H1 (cell line): Measurements from ENCODE around the gene MTMR1. TPM values are rescaled to one million over a fixed set of nuclear protein-coding genes. Genes with fewer than 3 reads are reported as not detected.

Experiments used
- CTCF ChIA-PET: fragments of 300-600 bp; sonication (Branson Sonifier 250); formaldehyde crosslinking; loops from one replicate; lab custom pipeline; 2021; ENCODE audit not compliant: partially characterized antibody; lab: Charles Lee
- POLR2A ChIA-PET: fragments of 300-600 bp; sonication (Branson Sonifier 250); formaldehyde crosslinking; loops from one replicate; lab custom pipeline; 2021; ENCODE audit warnings: inconsistent platforms; ENCODE audit not compliant: partially characterized antibody; lab: Charles Lee
- DNase-seq, 2 experiments: peaks; one replicate each; pipeline versions ENCODE4 v3.0.0 to v3.0.0-alpha.2; 2010 to 2022; ENCODE audit warnings: low spot score in 2 of 2, low read depth in 1 of 2, mixed read lengths in 1 of 2
- FAIRE-seq: peaks from 2 replicates; lab custom pipeline; 2011; peaks lifted over from hg19 to GRCh38; lab: Jason Lieb, UNC
- H2AFZ ChIP-seq: 2 replicates; pipeline ENCODE4 v1.8.1; 2012; ENCODE audit warnings: low read length, inconsistent platforms
- H2AK5ac ChIP-seq: 2 replicates; pipeline ENCODE4 v1.6.1; 2013; ENCODE audit warnings: low read depth, low read length
- H2BK120ac ChIP-seq: replicated peaks from 2 replicates; pipeline ENCODE3; 2013; ENCODE audit warnings: low read depth, low read length, inconsistent platforms
- H2BK12ac ChIP-seq: 2 replicates; pipeline ENCODE4 v1.6.1; 2013; ENCODE audit warnings: low read depth, low read length
- H2BK15ac ChIP-seq: 2 replicates; pipeline ENCODE4 v1.6.1; 2013; ENCODE audit warnings: low read length
- H2BK20ac ChIP-seq: 2 replicates; pipeline ENCODE4 v1.6.1; 2013; ENCODE audit warnings: low read length
- H2BK5ac ChIP-seq: 2 replicates; pipeline ENCODE4 v1.6.1; 2013; ENCODE audit warnings: low read depth, low read length
- H3K14ac ChIP-seq: 2 replicates; pipeline ENCODE4 v1.6.1; 2013; ENCODE audit warnings: inconsistent platforms; ENCODE audit not compliant: insufficient read length
- H3K18ac ChIP-seq: 2 replicates; pipeline ENCODE4 v1.6.1; 2013; ENCODE audit warnings: low read length; ENCODE audit errors: extremely low read depth
- H3K23ac ChIP-seq: 2 replicates; pipeline ENCODE4 v1.6.1; 2013; ENCODE audit warnings: inconsistent platforms; ENCODE audit not compliant: insufficient read length
- H3K23me2 ChIP-seq: 2 replicates; pipeline ENCODE4 v1.6.1; 2013; ENCODE audit warnings: low read depth, low read length
- H3K27ac ChIP-seq: 2 replicates; pipeline ENCODE4 v1.6.1; 2011; ENCODE audit warnings: low read depth, low read length, inconsistent platforms
- H3K27me3 ChIP-seq, 4 experiments: replicated peaks in 1 of 4; 1 replicate in 1 of 4; 2 replicates in 3 of 4; pipeline versions ENCODE4 v1.6.1 to v1.8.1; 2011 to 2013; ENCODE audit warnings: low read length in 3 of 4, mild to moderate bottlenecking in 3 of 4, inconsistent platforms in 2 of 4, mixed read lengths in 2 of 4, moderate library complexity in 1 of 4; ENCODE audit not compliant: control insufficient read depth in 3 of 4, insufficient read depth in 3 of 4; ENCODE audit errors: extremely low read depth in 1 of 4
- H3K36me3 ChIP-seq, 4 experiments: 2 replicates each; pipeline versions ENCODE4 v1.6.1 to v1.8.1; 2011 to 2013; ENCODE audit warnings: mild to moderate bottlenecking in 4 of 4, low read length in 3 of 4, moderate library complexity in 2 of 4, control low read depth in 1 of 4, inconsistent platforms in 1 of 4; ENCODE audit not compliant: insufficient read depth in 4 of 4, control insufficient read depth in 2 of 4
- H3K4ac ChIP-seq: replicated peaks from 2 replicates; pipeline ENCODE3; 2013; ENCODE audit warnings: low read length, low read depth, mixed read lengths, inconsistent platforms; ENCODE audit not compliant: insufficient read length
- H3K4me1 ChIP-seq, 4 experiments: replicated peaks in 1 of 4; 1 replicate in 1 of 4; 2 replicates in 3 of 4; pipeline versions ENCODE4 v1.6.1 to v1.8.1; 2011 to 2013; ENCODE audit warnings: low read length in 3 of 4, inconsistent platforms in 2 of 4, mixed read lengths in 1 of 4; ENCODE audit not compliant: insufficient read depth in 4 of 4, control insufficient read depth in 3 of 4
- H3K4me2 ChIP-seq, 2 experiments: 2 replicates each; pipeline versions ENCODE4 v1.6.1 to v1.8.1; 2011 to 2013; ENCODE audit warnings: low read depth in 2 of 2, low read length in 2 of 2, control low read depth in 1 of 2, inconsistent platforms in 1 of 2, mild to moderate bottlenecking in 1 of 2; ENCODE audit not compliant: insufficient read depth in 1 of 2
- H3K4me3 ChIP-seq, 4 experiments: fragments of 200-600, 300-600 bp in 1 of 4; sonication (generic), shearing (Covaris generic), sonication (Bioruptor Twin) in 1 of 4; 2 replicates each; pipeline versions ENCODE4 v1.5.1 to v1.8.1; 2011 to 2016; ENCODE audit warnings: low read length in 4 of 4, low read depth in 3 of 4, control low read depth in 2 of 4, inconsistent platforms in 2 of 4, mild to moderate bottlenecking in 2 of 4, mixed read lengths in 1 of 4, moderate library complexity in 1 of 4; ENCODE audit not compliant: insufficient read depth in 2 of 4; ENCODE audit errors: extremely low read depth in 1 of 4
- H3K56ac ChIP-seq: replicated peaks from 2 replicates; pipeline ENCODE3; 2013; ENCODE audit warnings: low read depth, mild to moderate bottlenecking, mixed read lengths, low read length, inconsistent platforms; ENCODE audit not compliant: insufficient read length
- H3K79me1 ChIP-seq: 2 replicates; pipeline ENCODE4 v1.6.1; 2013; ENCODE audit warnings: low read depth, low read length, control low read depth
- H3K79me2 ChIP-seq, 2 experiments: 2 replicates each; pipeline versions ENCODE4 v1.6.1 to v1.8.1; 2012 to 2013; ENCODE audit warnings: low read length in 2 of 2, mild to moderate bottlenecking in 2 of 2, inconsistent platforms in 1 of 2; ENCODE audit not compliant: insufficient read depth in 2 of 2, control insufficient read depth in 1 of 2
- H3K9ac ChIP-seq, 4 experiments: replicated peaks in 1 of 4; 1 replicate in 1 of 4; 2 replicates in 3 of 4; pipeline versions ENCODE4 v1.6.1 to v1.8.1; 2011 to 2013; ENCODE audit warnings: low read depth in 3 of 4, low read length in 3 of 4, control low read depth in 2 of 4, mild to moderate bottlenecking in 2 of 4, moderate library complexity in 2 of 4, inconsistent platforms in 1 of 4; ENCODE audit errors: extremely low read depth in 1 of 4
- H3K9me3 ChIP-seq, 2 experiments: 2 replicates each; pipeline versions ENCODE4 v1.6.1 to v1.8.1; 2012 to 2013; ENCODE audit warnings: mild to moderate bottlenecking in 2 of 2, moderate library complexity in 2 of 2, control low read depth in 1 of 2, inconsistent platforms in 1 of 2, low read depth in 1 of 2, low read length in 1 of 2, mixed read lengths in 1 of 2; ENCODE audit not compliant: insufficient read depth in 2 of 2
- H4K20me1 ChIP-seq, 2 experiments: replicated peaks in 1 of 2; 2 replicates each; pipeline versions ENCODE3 to v1.8.1; 2011 to 2013; ENCODE audit warnings: inconsistent platforms in 2 of 2, low read length in 2 of 2, mild to moderate bottlenecking in 1 of 2; ENCODE audit not compliant: insufficient read depth in 2 of 2, control insufficient read depth in 1 of 2
- H4K5ac ChIP-seq: 2 replicates; pipeline ENCODE4 v1.6.1; 2013; ENCODE audit warnings: low read length, low read depth, mixed read lengths, inconsistent platforms; ENCODE audit not compliant: insufficient read length
- H4K8ac ChIP-seq: 2 replicates; pipeline ENCODE4 v1.8.0; 2013; ENCODE audit warnings: mild to moderate bottlenecking, moderate library complexity, low read length, inconsistent platforms; ENCODE audit not compliant: insufficient read depth; ENCODE audit errors: extremely low read depth
- H4K91ac ChIP-seq: replicated peaks from 2 replicates; pipeline ENCODE3; 2013; ENCODE audit warnings: low read length, mixed read lengths, inconsistent platforms; ENCODE audit not compliant: insufficient read length
- BACH1 ChIP-seq: IDR thresholded peaks from 2 replicates; pipeline ENCODE4 v1.6.1; 2012; ENCODE audit warnings: low read length, improper control_type of control experiment
- POU5F1 ChIP-seq: IDR thresholded peaks from 2 replicates; pipeline ENCODE4 v1.6.1; 2011; ENCODE audit warnings: low read depth, mild to moderate bottlenecking, low read length, moderate library complexity
- RAD21 ChIP-seq, 2 experiments: IDR thresholded peaks in 1 of 2; conservative IDR thresholded peaks in 1 of 2; 2 replicates each; pipeline ENCODE4 v1.6.1; 2011; ENCODE audit warnings: low read depth in 2 of 2, low read length in 2 of 2, improper control_type of control experiment in 1 of 2, inconsistent platforms in 1 of 2, mild to moderate bottlenecking in 1 of 2, moderate library complexity in 1 of 2
- RNF2 ChIP-seq: fragments of 200-900, 300-1000 bp; sonication (generic); IDR thresholded peaks from 2 replicates; pipeline ENCODE4 v1.7.1; 2016; ENCODE audit warnings: borderline replicate concordance, low read depth, mild to moderate bottlenecking, antibody characterized with exemption, low read length; ENCODE audit not compliant: poor library complexity, severe bottlenecking; ENCODE audit errors: missing control alignments
- RXRA ChIP-seq: IDR thresholded peaks from 2 replicates; pipeline ENCODE4 v1.6.1; 2011; ENCODE audit warnings: low read depth, mild to moderate bottlenecking, low read length, moderate library complexity; ENCODE audit not compliant: insufficient read depth
- SIRT6 ChIP-seq: IDR thresholded peaks from one replicate; pipeline ENCODE4 v1.7.1; 2012; ENCODE audit warnings: low read length, inconsistent platforms
- SP1 ChIP-seq: IDR thresholded peaks from 2 replicates; pipeline ENCODE4 v1.6.1; 2011; ENCODE audit warnings: low read depth, low read length
- SRF ChIP-seq: IDR thresholded peaks from 2 replicates; pipeline ENCODE4 v1.6.1; 2011; ENCODE audit warnings: mild to moderate bottlenecking, low read depth, low read length, moderate library complexity
- TBP ChIP-seq: IDR thresholded peaks from 2 replicates; pipeline ENCODE4 v1.6.1; 2011; ENCODE audit warnings: low read depth, low read length, improper control_type of control experiment
- ZNF274 ChIP-seq: IDR thresholded peaks from 2 replicates; pipeline ENCODE4 v1.7.0; 2012; ENCODE audit warnings: low read length, borderline replicate concordance; ENCODE audit errors: extremely low read depth
- WGBS, 2 experiments: shearing (Covaris generic) in 1 of 2; methylation state at CpG; one replicate each; pipeline versions ENCODE4 v1.1.6 to v1.1.7; 2013 to 2015; ENCODE audit warnings: low lambda C conversion rate in 2 of 2, mixed read lengths in 2 of 2, inconsistent platforms in 1 of 2, low coverage in 1 of 2, missing lambda C conversion rate in 1 of 2; ENCODE audit not compliant: insufficient replicate concordance in 2 of 2, insufficient coverage in 1 of 2, insufficient read length in 1 of 2; ENCODE audit errors: extremely low coverage in 1 of 2, missing lambda C conversion rate in 1 of 2; 5-methylcytosine and 5-hydroxymethylcytosine counted together
- polyA plus RNA-seq, 7 experiments: library from polyadenylated mRNA; depleted of rRNA in 3 of 7; stranded (reverse) in 5 of 7; unstranded in 2 of 7; fragments of >200 nt in 5 of 7; fragments of 200-250 nt in 2 of 7; gene quantifications; 1 replicate in 5 of 7; 2 replicates in 1 of 7; 4 replicates in 1 of 7; pipeline versions ENCODE4 v1.2.1 to v1.2.3, GENCODE V29; 2011 to 2013; ENCODE audit warnings: missing spikeins in 2 of 7, mixed read lengths in 2 of 7
- total RNA-seq: library from RNA; stranded (reverse); fragmentation: NEBNext Ultra II Directional; extraction: Animal tissue kit (Norgen Biotek cat#: 25700); gene quantifications from 2 replicates; pipeline ENCODE4 v1.2.1, GENCODE V29; 2021
- TF ChIP-seq, protein P1 (sequence below): IDR thresholded peaks from 2 replicates; pipeline ENCODE4 v1.6.1; 2011; ENCODE audit warnings: low read depth, mild to moderate bottlenecking, low read length; ENCODE audit not compliant: insufficient read depth
- TF ChIP-seq, protein P2 (sequence below): IDR thresholded peaks from 2 replicates; pipeline ENCODE4 v1.6.1; 2012; ENCODE audit warnings: low read length, inconsistent platforms

Gene MTMR1
- total and polyA plus RNA-seq, 2 of the 8 experiments (the other 6 are each of a cell fraction or from before 2014, with no cell fraction given), result 15.1 to 23.8 TPM

DNA sequence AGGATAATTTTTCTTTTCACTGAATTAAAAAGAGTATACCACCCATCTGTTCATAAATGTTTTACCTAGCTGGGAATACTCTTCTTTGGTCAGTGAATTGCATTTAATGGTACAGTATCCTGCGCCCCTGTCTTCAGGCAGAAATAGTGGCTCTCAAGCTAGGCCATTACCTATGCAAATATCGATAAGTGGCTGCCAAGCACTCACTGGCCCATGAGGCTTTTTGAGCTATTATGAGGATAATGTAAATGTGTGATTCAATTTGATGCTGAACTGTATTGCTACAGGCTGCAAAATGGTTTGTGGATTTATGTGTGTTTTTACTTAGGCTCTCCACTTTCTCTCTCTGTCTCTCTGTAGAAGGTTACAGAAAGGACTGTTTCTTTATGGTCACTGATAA, 30.1 kb upstream of the MTMR1 start:
- peaks cover 0 to 9% (median 2%) of the 10 kb centered on the region in 4 experiments; a peak in 2 of 8 replicates for H3K36me3 ChIP-seq
- no peak overlapping the region for H3K4me3 ChIP-seq
- no peaks in the 10 kb centered on the region for H3K27me3 ChIP-seq
- H3K27ac ChIP-seq, result no peak overlapping the region
- no peaks in the 10 kb centered on the region for H3K23me2 ChIP-seq
- no peak overlapping the region for H3K4ac ChIP-seq
- no peaks in the 10 kb centered on the region for H3K9me3 ChIP-seq
- H2BK120ac ChIP-seq, result no peak overlapping the region
- FAIRE-seq (no peak), DNase-seq (no peak)
- H3K4me1 ChIP-seq, result no peaks in the 10 kb centered on the region
- H2BK12ac ChIP-seq, result no peak overlapping the region
- no peak overlapping the region for H2BK20ac ChIP-seq
- H3K23ac ChIP-seq, result no peak overlapping the region
- no peak overlapping the region for H3K56ac ChIP-seq
- H4K5ac ChIP-seq, result no peak overlapping the region
- H3K79me1 ChIP-seq, result no peaks in the 10 kb centered on the region
- WGBS, 2 experiments, result 86% methylated on average over 2 of the region's 2 CpGs; no CpG with 5 or more reads in 1 of the 2 experiments
- TF ChIP-seq SIRT6, result no peak
- TF ChIP-seq, protein P1, sequence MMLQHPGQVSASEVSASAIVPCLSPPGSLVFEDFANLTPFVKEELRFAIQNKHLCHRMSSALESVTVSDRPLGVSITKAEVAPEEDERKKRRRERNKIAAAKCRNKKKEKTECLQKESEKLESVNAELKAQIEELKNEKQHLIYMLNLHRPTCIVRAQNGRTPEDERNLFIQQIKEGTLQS, result no peak
- TF ChIP-seq SP1, result no peak
- TF ChIP-seq, protein P2, sequence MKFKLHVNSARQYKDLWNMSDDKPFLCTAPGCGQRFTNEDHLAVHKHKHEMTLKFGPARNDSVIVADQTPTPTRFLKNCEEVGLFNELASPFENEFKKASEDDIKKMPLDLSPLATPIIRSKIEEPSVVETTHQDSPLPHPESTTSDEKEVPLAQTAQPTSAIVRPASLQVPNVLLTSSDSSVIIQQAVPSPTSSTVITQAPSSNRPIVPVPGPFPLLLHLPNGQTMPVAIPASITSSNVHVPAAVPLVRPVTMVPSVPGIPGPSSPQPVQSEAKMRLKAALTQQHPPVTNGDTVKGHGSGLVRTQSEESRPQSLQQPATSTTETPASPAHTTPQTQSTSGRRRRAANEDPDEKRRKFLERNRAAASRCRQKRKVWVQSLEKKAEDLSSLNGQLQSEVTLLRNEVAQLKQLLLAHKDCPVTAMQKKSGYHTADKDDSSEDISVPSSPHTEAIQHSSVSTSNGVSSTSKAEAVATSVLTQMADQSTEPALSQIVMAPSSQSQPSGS, result no peak
- TF ChIP-seq BACH1, result no peak
- TF ChIP-seq POU5F1, result no peak
- TF ChIP-seq RAD21 (IDR thresholded peaks at IDR 0.05 in 1 of 2, conservative IDR thresholded peaks at IDR 0.05 in 1 of 2; ENCODE audit: low read depth in 2 of 2, low read length in 2 of 2), result no peak
- no peak for TF ChIP-seq SRF
- no peak for TF ChIP-seq TBP
- TF ChIP-seq ZNF274, result no peak
- no peak for TF ChIP-seq RNF2
- TF ChIP-seq RXRA, result no peak
- H3K18ac ChIP-seq, result no peak overlapping the region
- H4K91ac ChIP-seq, result no peak overlapping the region
- CTCF ChIA-PET, result interaction anchor here (1.2 kb wide), 1 partner anchor 120 kb away, joined by 3 read pairs; no protein-coding TSS in a partner anchor
- no peak overlapping the region for H3K14ac ChIP-seq
- POLR2A ChIA-PET, result no interaction called here
- no peak overlapping the region for H2AFZ ChIP-seq
- no peak overlapping the region for H3K9ac ChIP-seq
- no peak overlapping the region for H3K4me2 ChIP-seq
- no peaks in the 10 kb centered on the region for H3K79me2 ChIP-seq
- no peak overlapping the region for H4K8ac ChIP-seq
- no peak overlapping the region for H2BK15ac ChIP-seq
- H2BK5ac ChIP-seq, result no peak overlapping the region
- H2AK5ac ChIP-seq, result no peak overlapping the region
- no peaks in the 10 kb centered on the region for H4K20me1 ChIP-seq
